GM23248 (cell line): ENCODE data around the gene LIMCH1.

ENCODE experiments used
- EZH2 ChIP-seq: fragments of 200-600 bp; sonication (generic); IDR thresholded peaks from 2 replicates; pipeline ENCODE4 v1.6.1; 2018; ENCODE audit warnings: antibody characterized with exemption, mild to moderate bottlenecking; ENCODE audit not compliant: insufficient read depth, poor library complexity, severe bottlenecking
- EZH2phosphoT487 ChIP-seq: fragments of 200-600 bp; sonication (generic); IDR thresholded peaks from 2 replicates; pipeline ENCODE4 v1.6.1; 2018; ENCODE audit warnings: antibody characterized with exemption, moderate library complexity, mild to moderate bottlenecking, low read depth; ENCODE audit not compliant: insufficient read depth

GRCh38 chr4:41548305-41548880 is 10.4 kb downstream of the LIMCH1 start:
- TF ChIP-seq EZH2 (no peak), EZH2phosphoT487 (no peak)
